RWPE1 (cell line): Measurements from ENCODE around the gene OR2T12.
"Not testable (repeated sequence)": the region's sequence is repeated elsewhere in the genome, so short reads cannot be mapped to it uniquely, and the experiment has no call there.

Experiments
- CTCF ChIA-PET: fragments of 350-600 bp; sonication (Branson Sonifier 250); formaldehyde crosslinking; extraction: SDS; loops from one replicate; lab custom pipeline; 2021; lab: Yijun Ruan, JAX
- POLR2A ChIA-PET: fragments of 400-600 bp; formaldehyde crosslinking; extraction: SDS; loops from one replicate; lab custom pipeline; 2020; ENCODE audit warnings: antibody characterized with exemption; ENCODE audit not compliant: low non-redundant PET; lab: Yijun Ruan, JAX
- DNase-seq: peaks from one replicate; pipeline ENCODE4 v3.0.0; 2012; ENCODE audit warnings: low spot score
- H3K27ac ChIP-seq: fragments of 450-650 bp; 2 replicates; pipeline ENCODE4 v1.5.1; 2017
- TF ChIP-seq, protein P1 (sequence below): fragments of 450-650 bp; conservative IDR thresholded peaks from 2 replicates; pipeline ENCODE4 v1.5.1; 2017; ENCODE audit warnings: low read depth, mild to moderate bottlenecking

The OR2T12 gene, protein sequence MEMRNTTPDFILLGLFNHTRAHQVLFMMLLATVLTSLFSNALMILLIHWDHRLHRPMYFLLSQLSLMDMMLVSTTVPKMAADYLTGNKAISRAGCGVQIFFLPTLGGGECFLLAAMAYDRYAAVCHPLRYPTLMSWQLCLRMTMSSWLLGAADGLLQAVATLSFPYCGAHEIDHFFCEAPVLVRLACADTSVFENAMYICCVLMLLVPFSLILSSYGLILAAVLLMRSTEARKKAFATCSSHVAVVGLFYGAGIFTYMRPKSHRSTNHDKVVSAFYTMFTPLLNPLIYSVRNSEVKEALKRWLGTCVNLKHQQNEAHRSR

DNA sequence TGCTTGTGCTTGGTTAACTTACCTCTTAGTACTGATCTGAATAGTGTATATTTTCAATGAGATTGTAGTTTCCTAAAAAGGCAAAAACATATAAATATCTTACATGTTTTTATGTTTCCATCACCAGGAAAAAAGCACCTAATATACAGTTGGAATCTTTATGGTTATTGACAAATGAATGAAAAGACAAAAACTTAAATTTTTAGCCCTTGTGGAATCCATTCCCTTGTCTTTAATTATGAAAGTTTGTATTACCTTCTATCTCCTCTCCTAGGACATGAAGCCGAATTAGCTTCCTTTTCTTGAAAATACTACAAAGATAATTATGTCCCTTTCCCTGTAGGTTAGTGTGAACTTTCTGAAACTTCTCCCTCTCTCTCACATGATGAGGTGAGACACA, at the start of gene OR2T12:
Gene OR2T12, minus strand, starts transcription at position 101 of the 400 bp plus-strand sequence. CDS start 7,846 bp downstream, outside the sequence.
- ChIA-PET CTCF (no interaction called here), POLR2A (no interaction called here)
- TF ChIP-seq, protein P1, sequence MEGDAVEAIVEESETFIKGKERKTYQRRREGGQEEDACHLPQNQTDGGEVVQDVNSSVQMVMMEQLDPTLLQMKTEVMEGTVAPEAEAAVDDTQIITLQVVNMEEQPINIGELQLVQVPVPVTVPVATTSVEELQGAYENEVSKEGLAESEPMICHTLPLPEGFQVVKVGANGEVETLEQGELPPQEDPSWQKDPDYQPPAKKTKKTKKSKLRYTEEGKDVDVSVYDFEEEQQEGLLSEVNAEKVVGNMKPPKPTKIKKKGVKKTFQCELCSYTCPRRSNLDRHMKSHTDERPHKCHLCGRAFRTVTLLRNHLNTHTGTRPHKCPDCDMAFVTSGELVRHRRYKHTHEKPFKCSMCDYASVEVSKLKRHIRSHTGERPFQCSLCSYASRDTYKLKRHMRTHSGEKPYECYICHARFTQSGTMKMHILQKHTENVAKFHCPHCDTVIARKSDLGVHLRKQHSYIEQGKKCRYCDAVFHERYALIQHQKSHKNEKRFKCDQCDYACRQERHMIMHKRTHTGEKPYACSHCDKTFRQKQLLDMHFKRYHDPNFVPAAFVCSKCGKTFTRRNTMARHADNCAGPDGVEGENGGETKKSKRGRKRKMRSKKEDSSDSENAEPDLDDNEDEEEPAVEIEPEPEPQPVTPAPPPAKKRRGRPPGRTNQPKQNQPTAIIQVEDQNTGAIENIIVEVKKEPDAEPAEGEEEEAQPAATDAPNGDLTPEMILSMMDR, result no peak
- H3K27ac ChIP-seq, result no peak within 1 kb of the TSS
- no peak for DNase-seq

DNA sequence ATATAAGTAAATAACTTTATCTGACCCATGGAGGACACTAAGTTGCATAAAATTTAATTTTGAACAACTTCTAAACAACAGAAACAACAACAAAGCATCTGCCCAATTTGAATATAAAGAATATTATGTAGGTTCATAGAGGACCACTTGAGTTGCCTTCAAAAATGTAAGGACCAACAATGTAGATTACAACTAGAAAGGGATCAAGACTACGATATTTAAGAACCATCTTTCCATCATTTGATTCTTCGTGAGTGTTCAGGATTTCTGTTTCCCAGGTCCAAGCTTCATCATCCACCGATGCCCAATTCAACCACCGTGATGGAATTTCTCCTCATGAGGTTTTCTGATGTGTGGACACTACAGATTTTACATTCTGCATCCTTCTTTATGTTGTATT, 45.3 kb upstream of the OR2T12 start, which contains the start of gene OR14C36:
Gene OR14C36, plus strand, starts transcription at position 301 of the 400 bp plus-strand sequence. Its CDS starts 0 bp downstream, at position 301.
- TF ChIP-seq, protein P1, result no peak
- CTCF ChIA-PET, result no interaction called here
- DNase-seq, result no peak
- H3K27ac ChIP-seq, result no peak within 1 kb of the TSS
- POLR2A ChIA-PET, result no interaction called here

DNA sequence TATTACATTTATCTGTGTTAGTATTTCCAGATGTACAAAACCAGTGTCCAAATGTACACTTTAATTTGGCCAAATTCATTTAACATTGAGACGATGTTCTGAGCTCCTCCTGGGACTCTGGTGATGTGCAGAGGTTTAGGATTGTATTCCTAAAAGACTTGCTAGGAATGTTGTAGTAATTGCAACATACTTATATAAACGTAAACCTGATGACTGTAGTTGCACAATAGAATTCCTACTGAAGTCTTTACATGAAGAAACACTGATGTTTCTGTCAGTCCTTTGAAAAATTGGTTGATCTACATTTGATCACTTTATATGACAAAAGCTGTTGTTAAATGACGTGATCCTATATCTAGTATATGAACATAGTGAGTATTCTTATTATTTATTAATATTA, 40.2 kb upstream of the OR2T12 start:
- TF ChIP-seq, protein P1, result no peak
- ChIA-PET CTCF (no interaction called here), POLR2A (no interaction called here)
- no peak for DNase-seq
- H3K27ac ChIP-seq, result no peak overlapping the region

DNA sequence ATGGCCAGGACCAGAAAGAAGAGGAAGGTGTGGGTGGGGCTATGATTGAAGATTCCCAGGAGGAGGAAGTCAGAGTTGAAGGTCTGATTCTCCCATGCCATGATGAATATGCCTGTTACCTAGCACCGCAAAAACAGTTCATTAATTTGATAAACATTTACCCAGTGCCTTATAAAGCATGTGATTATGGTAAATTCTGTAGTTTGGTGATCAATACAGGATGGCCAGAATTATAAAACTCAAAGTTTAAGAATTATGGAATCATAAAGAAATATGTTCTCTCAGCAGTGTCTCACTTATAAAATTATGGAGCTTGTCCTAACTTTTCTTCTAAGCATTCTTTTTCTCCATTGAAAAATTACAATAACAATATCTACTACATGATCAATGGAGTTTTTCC, 21.2 kb upstream of the OR2T12 start, which contains the start of gene OR2M7:
Gene OR2M7, minus strand, starts transcription at position 101 of the 400 bp plus-strand sequence. Its CDS starts 0 bp downstream, at position 101.
- CTCF ChIA-PET, result no interaction called here
- DNase-seq, result no peak

DNA sequence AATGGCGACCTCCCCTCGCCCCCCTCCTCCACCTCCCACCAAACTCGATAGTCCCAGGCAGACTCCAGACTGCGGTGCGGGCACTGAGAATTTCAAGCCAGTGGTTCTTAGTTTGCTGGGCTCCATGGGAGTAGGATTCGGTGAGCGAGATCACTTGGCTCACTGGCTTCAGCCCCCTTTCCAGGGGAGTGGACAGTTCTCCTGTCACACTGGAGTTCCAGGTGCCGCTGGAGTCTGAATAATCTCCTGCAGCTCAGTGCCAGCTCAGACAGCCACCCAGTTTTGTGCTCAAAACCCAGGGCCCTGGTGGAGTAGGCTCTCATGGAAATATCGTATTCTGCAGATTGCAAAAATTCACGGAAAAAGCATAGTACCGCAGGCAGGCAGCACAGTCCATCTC, 13.6 kb upstream of the OR2T12 start:
- POLR2A ChIA-PET, result no interaction called here

More for the DNA sequence above, 21.2 kb upstream of the OR2T12 start, which contains the start of gene OR2M7:
- no peak within 1 kb of the TSS for H3K27ac ChIP-seq
- POLR2A ChIA-PET, result no interaction called here
- TF ChIP-seq, protein P1, result no peak

DNA sequence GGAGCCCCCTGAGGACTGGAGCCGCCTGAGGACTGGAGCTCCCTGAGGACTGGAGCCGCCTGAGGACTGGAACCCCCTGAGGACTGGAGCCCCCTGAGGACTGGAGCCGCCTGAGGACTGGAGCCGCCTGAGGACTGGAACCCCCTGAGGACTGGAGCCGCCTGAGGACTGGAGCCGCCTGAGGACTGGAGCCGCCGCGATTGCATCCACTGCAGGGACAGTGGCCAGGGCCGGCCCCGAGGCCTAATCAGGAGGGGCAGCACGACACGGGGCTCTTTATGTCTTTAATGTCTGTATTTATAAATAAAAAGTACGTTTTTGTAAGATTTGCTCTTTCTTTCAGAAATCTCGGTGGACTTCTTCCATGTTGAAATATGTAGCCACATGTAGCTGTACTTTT, 3.5 kb upstream of the OR2T12 start:
- POLR2A ChIA-PET, H3K27ac ChIP-seq, DNase-seq, CTCF ChIA-PET: not testable (repeated sequence)

More for the DNA sequence above, 13.6 kb upstream of the OR2T12 start:
- no peak overlapping the region for H3K27ac ChIP-seq
- no peak for DNase-seq
- TF ChIP-seq, protein P1, result no peak
- CTCF ChIA-PET, result no interaction called here

DNA sequence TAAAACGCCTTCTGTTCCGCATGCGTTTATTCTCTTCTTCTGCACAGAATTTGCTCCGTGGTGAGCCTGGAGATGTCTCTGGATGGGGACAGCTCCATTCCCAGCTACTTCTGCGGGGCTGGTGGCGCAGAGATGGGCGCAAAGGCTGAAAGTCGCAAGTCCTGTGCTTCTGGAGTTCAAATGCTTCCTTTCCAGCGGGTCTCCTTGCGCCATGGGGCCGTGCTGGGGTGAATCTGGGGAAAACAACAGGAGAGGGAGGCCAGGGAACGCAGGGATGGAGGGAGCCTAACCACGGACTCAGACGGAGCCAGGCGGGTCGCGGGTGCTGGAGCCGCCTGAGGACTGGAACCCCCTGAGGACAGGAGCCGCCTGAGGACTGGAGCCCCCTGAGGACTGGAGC, 2.9 kb upstream of the OR2T12 start:
- POLR2A ChIA-PET, result no interaction called here
- no peak overlapping the region for H3K27ac ChIP-seq
- no peak for DNase-seq
- TF ChIP-seq, protein P1, result no peak
- CTCF ChIA-PET, result no interaction called here

DNA sequence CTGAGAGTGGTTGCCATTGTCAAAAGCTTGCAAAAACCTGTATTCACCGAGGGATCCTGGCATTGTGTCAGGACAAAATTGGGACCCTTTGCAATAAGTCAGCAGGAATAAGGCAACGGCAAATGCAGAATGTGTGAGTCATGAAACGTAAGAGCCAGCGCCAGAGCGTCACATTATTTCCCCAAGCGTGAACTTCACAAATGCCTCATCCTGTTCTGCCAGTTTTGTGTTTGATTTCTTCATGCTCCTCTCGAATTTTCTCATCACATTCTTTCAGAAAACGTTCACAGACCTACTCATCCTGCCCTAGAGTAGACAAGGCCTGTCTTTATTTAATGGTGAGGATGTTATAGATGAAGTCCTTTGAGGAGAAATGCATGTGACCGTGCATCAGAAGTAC, 2.4 kb upstream of the OR2T12 start:
- CTCF ChIA-PET, DNase-seq, POLR2A ChIA-PET, H3K27ac ChIP-seq: not testable (repeated sequence)
